ENCODE data around the gene BMPR2.

GRCh38 chr2:202588647-202589581 lies 212.8 kb downstream of the BMPR2 start:
- TF ChIP-seq BRCA1 (IDR thresholded peaks at IDR 0.05; ENCODE audit: low read depth, low read length) (no peak), CEBPB (IDR thresholded peaks at IDR 0.05; ENCODE audit: low read depth, low read length) (no peak)
